ENCODE results near the gene STX16.

Gene STX16

GRCh38 chr20:58695084-58695722, 44.1 kb downstream of the STX16 start:
- no peak overlapping the region for H3K4me3 ChIP-seq (ENCODE audit: low read depth, low read length)
- TF ChIP-seq CTCF (IDR thresholded peaks at IDR 0.05; ENCODE audit: borderline replicate concordance, insufficient read depth, low read depth, low read length) = no peak

DNA sequence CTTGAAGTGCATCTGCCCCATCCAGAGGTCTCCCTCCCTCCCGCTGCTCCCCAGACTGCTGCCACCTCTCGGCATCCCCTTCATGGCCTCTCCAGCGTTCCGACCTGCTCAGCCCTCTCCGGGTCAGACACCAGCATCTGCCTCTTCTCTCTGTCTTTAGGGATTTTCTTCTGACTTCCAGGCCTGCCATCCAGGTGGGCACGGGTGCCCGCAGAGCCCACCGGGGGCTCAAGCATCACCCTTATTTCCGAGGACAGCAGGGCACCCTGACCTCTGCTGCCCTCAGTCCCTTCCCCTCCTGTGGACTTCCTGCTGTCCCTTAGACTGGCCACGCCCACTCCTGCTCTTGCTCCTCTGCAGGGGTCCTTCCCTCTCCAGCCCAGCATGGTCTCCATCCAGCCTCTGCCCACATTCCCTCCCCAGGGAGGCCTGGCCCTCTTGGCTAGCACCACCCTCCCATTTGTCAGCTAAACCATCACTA, 44.9 kb downstream of the STX16 start:
- no peak overlapping the region for H3K4me3 ChIP-seq (ENCODE audit: low read depth, low read length)
- no peak for TF ChIP-seq CTCF (IDR thresholded peaks at IDR 0.05; ENCODE audit: borderline replicate concordance, insufficient read depth, low read depth, low read length)

DNA sequence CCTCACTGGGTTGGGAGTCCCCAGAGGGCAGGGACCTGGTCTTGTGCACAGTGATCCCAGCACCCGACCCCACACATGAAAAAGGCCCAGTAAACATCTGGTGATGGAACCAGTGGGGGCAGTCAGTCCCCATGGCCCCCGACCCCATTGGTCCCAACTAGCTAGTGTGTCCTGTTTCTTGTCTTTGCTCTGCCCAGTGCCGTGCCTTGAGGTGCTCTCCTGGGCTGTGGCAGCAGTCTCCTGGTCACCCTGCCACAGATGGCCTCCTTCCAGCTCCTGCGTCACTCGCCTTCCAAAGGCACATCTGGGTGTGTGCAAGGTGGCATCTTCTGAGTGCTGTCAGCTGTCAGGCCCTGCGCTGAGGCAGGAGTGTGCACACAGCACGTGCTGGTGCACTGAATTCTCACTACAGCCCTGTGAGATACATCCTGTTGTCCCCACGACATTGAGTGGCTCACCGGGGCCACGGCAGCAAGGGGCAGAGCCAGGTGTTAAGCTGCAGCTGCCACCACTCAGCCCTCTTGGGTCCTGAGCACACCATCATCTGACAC, 45.4 kb downstream of the STX16 start:
- TF ChIP-seq CTCF (IDR thresholded peaks at IDR 0.05; ENCODE audit: borderline replicate concordance, insufficient read depth, low read depth, low read length) = no peak
- no peak overlapping the region for H3K4me3 ChIP-seq (ENCODE audit: low read depth, low read length)

GRCh38 chr20:58697201-58697866, 46.3 kb downstream of the STX16 start:
- H3K4me3 ChIP-seq (ENCODE audit: low read depth, low read length) = no peak overlapping the region
- TF ChIP-seq CTCF (IDR thresholded peaks at IDR 0.05; ENCODE audit: borderline replicate concordance, insufficient read depth, low read depth, low read length) = no peak

GRCh38 chr20:58697867-58698703, 47.0 kb downstream of the STX16 start:
- H3K4me3 ChIP-seq (ENCODE audit: low read depth, low read length) = no peak overlapping the region
- no peak for TF ChIP-seq CTCF (IDR thresholded peaks at IDR 0.05; ENCODE audit: borderline replicate concordance, insufficient read depth, low read depth, low read length)

GRCh38 chr20:58698741-58699622, 47.9 kb downstream of the STX16 start:
- no peak for TF ChIP-seq CTCF (IDR thresholded peaks at IDR 0.05; ENCODE audit: borderline replicate concordance, insufficient read depth, low read depth, low read length)
- no peak overlapping the region for H3K4me3 ChIP-seq (ENCODE audit: low read depth, low read length)

Measured in GM12875 (cell line).